M059J (cell line): ENCODE measurements around the gene MPND. TPM values are rescaled to one million over a fixed set of nuclear protein-coding genes. Genes with fewer than 3 reads are reported as not detected.

Experiments
- DNase-seq: peaks from one replicate; pipeline ENCODE4 v3.0.0-alpha.2; 2012; ENCODE audit warnings: low read depth
- total RNA-seq: library from RNA; depleted of rRNA; stranded (reverse); fragments of >200 nt; shearing (Covaris generic); gene quantifications from 2 replicates; pipeline ENCODE4 v1.2.3, GENCODE V29; 2014

The MPND gene
- total RNA-seq, 1 experiment from 2014 or later = 9.9 TPM

DNA sequence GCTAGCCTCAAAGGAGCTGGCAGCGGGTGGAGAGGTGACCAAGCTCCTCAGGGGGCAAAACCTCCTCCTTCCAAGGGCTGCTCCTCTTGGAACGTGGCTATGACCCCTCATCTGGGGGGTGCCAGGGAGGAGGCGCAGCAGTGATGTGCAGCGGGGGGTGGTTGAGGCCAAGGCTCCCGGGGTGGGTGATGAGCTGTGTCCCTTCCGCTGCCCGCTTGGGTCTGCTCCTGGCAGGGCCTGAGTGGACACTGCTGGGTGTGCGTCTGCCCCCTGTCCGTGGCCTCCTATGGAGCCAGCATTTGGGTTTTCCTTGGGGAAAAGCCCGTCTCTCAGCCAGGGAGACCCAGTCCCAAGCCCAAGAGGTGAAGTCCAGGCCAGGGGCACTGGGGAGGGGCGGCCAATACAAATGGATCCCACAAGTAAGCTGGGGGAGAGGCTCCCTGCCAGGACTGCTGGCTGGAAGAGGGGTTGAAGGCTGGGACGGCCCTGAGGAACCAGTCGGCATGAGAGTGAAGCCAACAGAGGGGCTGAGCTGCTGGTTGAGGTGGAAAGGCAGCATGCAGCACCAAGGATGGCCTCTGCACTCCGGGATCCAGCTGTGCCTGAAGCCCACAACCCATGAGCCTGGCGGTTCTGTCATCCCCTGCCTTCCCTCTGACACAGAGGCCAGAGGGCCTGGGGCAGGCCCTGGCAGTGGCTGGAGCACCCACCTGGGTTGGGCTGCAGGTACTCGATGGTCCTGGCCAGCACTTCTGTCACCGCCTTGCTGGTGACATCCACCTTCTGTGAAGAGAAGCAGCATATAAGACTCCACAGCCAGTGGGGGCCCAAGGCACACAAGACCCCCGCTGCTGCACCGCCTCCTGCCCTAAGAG is 22.7 kb downstream of the MPND start:
- DNase-seq = no peak

DNA sequence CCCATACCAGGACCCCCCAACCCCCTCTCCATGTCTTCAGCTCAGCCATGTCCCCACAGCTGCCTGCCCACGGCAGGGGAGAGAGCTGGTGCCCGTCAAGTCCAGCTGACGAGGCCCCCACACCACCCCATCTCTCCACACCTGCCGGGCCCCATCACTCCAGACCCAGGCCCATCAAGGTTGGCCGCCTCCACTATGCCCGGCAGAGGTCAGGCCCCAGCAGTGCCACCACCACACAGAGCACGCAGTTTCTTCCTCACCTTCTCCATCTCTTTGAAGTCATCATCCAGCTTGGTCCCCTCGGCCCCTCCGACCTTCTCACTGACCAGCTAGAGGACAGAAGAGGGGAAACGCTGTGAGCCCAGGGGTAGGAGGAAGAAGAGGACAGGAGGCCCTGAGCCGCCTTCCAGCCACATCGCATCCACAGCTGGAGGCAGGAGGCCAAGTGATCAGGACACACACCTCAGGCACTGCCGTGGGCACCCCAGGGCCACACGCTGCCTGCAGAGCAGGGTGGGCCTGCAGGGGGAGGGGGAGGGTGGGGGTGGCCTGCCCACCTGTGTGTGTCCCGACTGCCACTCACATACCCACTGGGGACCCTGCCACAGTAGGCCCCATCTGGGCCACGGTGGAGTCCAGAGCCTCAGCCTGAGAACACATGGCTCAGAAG is 23.4 kb downstream of the MPND start:
- DNase-seq = no peak

DNA sequence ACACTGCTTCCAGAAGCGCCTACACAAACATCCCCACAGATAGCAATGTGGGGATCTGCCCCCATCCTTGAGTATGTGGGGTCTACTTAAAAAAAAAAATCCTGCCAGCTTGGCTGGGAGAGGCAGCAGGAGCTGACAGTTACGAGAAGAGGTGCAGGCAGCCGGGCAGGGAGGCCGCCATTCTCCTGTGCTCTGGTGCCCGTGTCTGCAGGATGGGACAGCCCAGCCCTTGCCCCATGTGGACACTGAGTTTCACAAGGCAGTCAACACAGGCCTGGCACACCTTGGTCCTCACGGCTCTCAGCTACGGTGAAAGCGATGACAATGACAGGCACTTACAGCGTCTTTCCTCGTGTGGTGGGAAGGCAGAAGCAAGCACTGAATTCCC is 24.0 kb downstream of the MPND start:
- DNase-seq = no peak

DNA sequence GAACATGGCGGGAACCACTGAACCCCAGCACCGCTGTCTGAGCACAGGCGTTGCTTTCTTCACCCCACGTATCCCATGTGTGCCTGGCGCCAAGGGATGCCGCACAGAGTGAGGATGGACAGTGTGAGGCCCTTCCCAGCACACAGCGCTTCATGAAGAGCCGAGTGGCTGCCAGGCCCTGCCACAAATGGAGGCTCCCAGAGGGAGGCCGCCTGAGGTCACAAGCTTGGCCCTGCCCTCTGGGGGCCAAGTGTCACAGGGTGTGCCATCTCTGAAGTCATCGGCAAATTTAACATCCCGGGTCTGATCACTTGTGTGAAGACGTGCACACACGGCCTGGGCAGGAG is 24.4 kb downstream of the MPND start:
- DNase-seq = no peak

DNA sequence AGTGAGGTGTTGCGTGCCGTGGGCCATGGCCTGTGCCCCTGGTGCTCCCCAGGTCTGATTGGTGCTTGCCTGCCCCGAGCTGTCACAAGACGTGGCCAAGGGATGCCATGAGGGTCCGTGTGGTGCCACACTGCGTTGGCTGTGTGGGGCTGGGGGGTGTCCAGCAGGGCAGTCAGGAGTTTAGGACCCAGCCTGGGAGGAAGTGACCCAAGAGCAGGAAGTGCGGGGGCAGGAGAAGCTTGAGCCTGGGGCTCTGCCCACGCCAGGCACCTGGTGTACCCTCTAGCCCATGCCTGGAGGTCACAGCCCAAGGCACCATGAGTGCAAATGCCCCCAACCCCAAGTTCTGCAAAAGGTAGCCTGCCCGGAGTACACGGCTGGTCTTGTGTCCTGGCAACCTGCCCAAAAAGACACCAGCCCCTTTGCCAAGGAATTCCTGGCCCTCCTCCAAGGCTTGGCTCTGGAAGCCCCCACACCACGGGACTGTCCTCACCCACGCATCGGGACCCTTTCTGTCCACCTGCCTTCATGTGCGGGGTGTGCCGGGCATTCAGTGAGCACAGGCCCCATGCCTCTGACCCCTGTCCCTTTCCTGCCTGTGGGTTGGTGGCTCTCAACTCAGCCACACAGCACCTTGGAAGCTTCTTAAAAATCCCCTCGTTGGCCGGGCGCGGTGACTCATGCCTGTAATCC is 24.9 kb downstream of the MPND start:
- no peak for DNase-seq

DNA sequence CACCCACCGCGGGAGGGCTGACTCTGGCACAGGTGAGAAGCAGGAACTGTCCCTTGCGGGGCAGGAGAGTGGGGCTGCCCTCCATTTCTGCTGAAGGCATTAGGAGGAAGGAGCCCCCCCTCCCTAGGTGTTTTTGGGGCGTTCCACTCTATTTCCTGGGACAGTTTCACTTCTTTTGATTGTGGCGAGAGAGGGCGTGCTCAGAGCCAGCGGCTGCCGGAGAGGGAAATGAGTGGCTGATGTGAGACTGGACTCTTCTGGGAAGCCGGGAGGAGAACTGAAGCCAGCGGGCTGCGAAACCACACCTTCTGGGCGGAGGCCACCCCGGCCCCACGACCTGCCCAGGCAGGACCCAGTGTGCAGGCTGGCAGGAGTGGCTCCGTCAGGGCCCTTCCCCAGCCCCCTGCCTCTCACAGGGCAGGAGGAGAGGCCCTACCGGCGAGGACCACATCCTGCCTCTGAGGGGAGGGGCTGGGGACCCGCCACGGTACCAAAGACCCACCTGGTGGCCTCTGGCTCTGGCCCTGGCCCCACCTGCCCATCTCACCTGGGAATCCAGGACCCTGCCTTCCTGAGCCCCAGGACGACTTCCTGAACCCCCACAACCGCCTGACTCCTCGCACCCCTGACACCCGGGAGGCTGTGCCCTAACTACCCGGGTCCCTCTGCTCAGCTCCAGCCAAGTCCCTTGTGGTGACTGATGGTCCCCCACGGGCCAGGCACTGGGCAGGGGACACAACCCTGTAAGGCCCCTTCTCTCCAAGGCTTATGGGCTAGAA is 25.9 kb downstream of the MPND start:
- peak; percentile 30 for DNase-seq

DNA sequence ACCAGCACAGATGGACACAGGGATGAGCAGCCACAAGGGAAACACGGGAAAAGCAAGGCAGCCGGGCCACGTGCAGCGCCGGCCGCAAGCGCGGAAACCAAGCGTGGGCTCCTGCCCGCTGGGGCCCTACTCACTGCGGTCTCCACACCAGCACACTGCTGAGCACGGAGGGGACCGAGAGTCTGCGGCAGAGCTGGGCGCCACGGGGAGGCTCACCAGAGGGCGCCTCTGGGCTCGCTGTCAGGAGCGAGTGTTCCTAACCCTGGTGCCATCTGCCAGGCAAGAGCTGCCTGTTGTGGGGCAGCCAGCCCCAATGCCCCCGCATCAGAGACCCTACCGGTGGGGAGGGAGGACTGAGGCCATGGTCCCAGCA is 26.5 kb downstream of the MPND start:
- DNase-seq = no peak

DNA sequence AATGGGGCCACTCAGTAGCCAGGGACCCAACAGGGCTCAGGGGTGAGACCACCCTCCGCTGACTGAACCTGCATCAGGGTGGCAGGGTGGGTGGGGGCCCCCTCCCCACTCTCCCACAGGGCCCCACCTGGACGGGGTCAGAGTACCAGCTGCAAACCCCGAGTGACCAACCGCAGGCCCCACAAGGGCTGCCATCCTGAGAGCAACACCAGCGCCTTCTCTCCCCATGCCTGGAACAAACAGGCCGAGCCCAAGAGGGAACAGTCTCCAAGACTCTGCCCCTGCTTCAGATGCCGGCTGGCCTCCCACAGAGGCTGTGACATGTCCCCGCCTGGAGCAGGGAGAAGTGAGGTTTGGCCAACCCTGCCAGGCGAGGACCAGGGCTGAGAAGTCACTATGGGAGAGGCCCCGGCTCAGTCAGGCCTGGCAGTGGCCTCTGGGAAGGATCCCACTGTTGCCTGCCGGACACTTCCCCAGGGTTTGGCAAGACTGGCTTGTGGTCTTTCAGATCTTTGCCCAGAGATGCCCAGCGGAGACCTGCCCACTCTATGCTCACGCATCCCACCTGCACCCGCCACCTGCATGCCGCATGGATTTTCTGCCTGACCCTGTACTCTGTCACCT is 27.2 kb downstream of the MPND start:
- DNase-seq = no peak

DNA sequence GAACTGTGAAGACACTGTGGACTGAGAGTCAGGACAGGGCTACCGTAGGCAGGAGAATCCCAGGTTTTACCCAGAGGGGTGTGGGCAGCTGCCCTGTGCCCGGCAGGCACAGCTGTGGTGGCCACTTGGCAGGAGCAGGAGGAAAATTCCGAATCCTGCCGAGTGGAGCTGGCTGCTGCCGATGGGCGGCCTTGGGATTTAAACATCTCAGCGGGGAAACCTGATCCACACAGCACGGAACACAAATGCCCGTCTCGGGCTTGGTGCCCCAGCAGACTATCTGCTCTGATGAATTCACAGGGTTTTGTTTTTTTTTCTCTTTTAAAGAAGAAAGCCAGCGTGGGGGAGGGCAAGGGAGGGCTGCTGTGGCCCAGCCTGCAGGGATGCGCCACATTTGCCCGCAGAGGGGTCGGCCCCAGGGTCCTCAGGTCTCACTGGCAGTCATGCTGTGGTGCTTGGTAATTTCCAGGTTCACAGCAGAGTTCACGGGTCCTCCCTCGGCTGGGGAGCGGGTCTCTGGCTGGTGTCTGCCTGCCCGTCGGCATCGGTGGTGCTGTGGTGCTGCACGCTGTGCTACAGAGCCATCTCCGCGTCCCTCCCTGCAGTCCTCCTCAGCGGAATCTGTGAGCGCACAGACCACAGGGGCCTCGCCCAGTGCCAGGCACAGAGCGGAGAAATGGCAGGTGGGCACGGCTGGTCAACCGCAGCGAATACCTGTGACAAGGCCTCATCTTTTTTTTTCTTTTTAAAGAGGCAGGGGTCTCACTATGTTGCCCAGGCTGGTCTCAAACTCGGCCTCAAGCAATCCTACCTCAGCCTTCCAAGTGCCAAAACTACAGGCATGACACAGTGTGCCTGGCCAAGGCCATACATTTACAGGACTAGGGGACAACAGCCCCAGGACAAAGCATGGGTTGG is 28.1 kb downstream of the MPND start:
- DNase-seq = no peak

DNA sequence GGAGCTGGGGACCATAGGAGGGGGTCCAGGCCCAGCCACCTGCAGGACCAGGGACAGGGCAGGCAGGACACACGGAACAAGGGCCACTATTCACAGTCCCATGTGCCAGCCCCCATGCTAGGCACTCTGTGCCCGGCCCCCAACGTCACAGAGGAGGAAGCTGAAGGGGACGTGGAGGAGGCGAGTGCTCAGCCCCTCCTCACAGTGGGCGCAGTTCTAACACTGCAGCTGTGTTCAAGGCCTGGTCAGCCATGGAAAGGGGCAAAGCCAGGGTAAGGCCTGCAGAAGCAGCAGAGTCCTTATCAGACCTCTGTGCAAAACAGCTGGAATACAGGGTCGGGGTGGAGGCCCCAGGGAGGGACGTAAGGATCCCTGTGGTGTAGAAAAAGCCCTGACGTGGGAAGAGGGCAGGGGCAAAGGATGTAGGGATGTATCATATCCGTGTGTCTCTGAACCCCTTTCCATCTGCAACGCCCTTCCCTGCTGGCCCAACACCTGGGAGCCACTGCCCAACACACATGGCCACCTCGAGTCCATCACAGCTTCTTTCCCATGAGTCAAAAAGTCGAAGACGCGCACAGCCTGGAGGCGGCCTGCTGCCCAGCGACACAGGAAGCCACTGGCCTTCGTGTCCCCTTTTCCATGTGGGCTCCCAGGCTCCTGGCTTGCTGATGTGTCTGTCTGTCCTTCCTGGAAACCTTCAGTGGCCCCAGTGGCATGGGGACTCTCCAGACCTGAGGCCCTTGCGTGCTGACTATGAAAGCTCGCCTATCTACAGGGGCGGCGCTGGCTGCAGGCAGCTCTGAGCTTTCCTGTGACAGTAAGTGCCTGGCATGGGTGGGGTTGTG is 29.0 kb downstream of the MPND start:
- DNase-seq = no peak

DNA sequence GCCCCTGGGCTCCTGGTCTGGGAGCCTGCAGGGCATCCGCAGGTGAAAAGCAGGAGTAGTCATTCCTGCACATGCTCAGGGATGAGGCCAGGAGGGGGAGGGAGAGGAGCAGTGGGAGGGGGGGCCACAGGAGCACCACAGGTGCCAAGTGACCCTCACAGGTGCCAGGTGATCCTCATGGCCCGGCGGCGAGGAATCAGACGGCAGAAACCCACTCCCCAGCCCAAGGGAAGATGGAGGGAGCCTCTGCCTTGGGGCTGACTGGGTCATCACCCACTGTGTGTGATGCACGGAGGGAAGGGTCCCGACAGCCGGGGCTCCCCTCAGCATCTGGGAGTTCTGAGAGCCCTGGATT is 29.6 kb downstream of the MPND start:
- no peak for DNase-seq

DNA sequence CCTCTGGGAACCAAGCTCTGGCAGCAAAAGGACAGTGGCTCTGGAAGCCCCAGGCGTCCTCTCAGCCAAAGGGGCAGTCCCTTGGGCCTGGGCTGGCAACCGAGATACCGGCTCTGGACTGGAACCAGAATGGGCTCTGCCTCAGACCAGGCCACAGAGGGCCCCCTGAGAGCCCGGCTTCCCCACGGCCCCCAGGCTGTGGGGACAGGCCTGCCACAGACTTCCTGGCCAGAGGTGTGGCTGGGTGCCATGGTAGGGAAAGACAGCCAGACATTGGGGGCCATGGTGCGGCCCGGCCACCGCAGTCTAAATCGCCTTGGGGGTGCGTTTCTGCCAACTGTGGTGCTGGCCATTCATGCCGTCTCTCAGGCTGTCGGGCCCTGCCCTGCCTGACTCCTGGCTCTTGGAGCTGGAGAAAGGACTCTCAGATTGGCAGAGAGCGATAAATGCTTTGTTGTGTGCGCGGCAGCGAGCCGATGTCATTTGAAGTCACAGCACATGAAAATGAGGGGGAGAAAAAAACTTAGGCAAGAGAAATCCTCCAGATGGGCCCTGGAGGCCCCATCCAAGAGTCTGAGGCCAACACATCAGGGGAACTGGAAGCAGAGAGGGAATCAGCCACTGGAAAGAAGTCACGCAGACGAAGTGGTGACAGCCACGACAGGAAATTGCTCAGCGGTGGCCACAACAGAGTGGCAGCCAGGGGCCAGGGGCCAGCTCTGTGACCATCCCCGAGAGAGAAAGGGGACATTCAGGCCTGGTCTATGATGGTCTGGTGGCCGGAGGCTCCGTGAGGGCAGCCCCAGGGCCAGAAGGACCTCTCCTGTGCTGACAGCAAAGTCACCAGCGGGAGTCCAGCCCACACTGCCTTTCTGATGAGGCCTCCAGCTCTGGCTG is 30.5 kb downstream of the MPND start:
- DNase-seq = peak; percentile 58

DNA sequence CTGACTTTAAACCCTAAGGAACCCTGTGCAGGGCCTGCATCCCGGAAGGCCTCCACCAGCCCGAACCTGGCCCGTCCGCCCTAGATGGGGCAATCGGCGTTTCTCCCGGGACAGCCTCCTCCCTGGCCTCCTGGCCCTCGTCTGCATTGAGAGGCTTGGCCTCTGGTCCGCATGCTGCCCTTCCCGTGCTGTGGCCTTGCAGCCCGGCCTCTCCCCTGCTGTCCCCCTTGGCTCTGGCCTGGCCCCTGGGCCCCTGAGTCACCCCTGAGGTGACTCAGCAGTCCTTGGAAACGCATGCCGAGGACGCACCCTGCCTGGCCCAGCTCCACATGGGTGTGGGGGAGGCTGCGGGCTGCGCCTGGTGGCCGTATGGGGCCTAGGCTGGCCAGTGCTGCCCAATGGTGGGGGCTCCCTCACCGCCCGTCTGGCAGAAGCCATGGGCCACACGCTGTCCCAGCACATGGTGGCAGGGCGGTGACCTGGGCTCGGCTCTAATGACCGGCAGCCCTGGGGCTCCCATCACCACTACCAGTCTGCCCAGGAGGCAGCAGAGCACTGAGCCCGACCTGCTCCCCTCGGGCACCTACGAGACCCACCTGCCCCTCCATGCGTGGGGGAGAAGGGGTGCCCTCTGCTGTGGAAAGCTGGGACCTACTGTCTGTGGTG is 31.3 kb downstream of the MPND start:
- peak; percentile 96 for DNase-seq

DNA sequence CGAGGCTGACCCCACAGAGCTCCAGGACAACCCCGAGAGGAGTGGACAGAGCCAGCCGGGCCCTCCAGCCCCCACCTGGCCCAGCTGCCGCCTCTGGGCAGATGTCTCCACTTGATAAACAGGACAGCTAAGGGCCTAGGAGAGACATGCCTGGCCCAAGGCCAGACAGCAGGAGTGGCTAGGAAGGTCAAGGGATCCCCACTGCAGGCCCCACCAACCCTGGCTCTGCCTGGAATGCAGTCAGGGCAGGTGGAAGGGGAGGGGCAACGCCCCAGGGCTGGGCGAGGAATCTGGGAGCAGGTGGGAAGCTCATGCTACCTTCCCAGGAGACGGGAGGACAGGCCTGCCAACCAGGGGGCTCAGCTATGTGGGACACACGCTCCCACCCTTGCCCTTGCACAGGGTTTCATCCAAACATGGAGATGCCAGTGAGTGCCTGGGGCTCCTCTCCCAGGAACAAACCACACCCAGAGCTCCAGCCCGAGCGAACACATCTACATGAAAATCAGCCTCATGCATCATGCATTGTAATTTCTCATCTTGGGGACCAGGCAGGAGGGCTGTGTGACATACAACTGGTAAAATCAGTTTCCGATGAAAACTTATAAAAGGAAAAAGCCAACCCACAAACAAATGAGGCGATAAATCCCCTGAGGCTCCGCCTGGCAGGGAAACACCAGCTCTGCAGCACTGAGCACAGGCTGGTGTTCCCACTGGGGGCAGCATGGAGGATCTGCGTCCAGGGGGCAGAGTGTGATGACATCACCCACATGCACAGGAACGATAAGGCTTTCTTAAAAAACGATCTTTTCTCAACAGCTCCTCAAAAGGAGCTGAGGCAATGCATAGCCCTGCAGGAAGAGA is 32.0 kb downstream of the MPND start:
- DNase-seq = peak; percentile 88

DNA sequence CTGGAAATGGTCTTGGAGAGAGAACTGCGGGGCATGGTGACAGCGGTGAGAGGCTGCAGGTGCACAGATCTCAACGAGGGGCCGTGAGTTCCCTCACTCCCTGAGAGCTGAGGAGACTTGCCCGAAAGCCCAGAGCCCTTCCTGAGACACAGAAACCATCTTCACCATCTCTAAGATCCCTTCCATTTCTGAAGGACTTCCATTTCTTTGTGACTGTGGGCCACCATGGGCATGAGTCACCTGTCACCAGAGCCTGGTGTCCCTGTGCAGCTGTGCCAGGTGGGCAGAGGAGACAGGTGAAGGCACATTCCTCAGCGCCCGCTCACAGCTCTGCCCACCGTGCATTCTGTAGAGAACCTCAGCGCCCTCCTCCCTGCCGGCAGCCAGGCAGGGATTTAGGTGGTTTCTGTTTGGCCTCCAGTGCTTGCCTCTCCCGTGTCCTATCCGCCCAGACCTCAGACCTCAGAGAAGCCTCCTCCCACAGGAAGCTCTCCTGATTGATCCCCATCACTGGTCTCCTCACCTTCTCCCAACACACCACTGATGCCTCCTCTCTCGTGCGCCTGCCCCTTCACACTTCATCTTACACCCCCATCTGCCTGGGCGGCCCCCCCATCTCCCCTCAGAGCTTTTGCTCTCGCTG is 32.8 kb downstream of the MPND start:
- DNase-seq = no peak

DNA sequence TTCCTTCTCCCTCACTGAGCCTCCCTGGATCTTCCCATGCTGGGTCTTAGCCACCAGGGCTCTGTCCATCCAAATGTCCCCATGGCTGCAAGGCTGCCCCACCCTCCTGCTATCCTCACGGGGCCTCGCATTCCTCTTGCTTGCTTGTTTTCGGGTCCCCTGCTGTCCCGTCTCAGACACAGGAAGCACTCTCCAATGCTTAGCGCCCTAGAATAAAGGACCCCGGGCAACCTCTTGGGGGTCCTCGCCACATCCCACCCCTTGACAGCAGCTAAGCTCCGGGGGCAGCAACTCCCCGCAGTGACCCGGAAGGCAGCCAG is 33.3 kb downstream of the MPND start:
- no peak for DNase-seq
